ENCODE results near the gene SPANXB1.

GRCh38 chrX:140975472-140975871, 26.9 kb upstream of the SPANXB1 start:
- TF ChIP-seq CTCF (IDR thresholded peaks at IDR 0.05) (no peak), EP300 (IDR thresholded peaks at IDR 0.05) (no peak), POLR2A (IDR thresholded peaks at IDR 0.05) (no peak)

Measured in gastroesophageal sphincter (tissue), 3 donors.